CD4-positive, alpha-beta T cell treated with Interleukin-2 at 100 ng/mL for 4 hours (primary cell): ENCODE results near the gene WDR41.
"Not testable (repeated sequence)": the region's sequence is repeated elsewhere in the genome, so short reads cannot be mapped to it uniquely, and the experiment has no call there.

Source experiments
- DNase-seq: peaks from one replicate; pipeline ENCODE4 v3.0.0-alpha.2; 2020; ENCODE audit warnings: low spot score

The WDR41 gene

GRCh38 chr5:77407152-77407551 is 85.0 kb downstream of the WDR41 start:
- DNase-seq, result no peak

GRCh38 chr5:77402796-77403195 is 89.3 kb downstream of the WDR41 start:
- DNase-seq, result no peak

- DNase-seq, result no peak
Observed at GRCh38 chr5:77400645-77401044, 91.5 kb downstream of the WDR41 start.

GRCh38 chr5:77398896-77399295 is 93.2 kb downstream of the WDR41 start:
- DNase-seq, result no peak

GRCh38 chr5:77398458-77398857 is 93.7 kb downstream of the WDR41 start:
- no peak for DNase-seq

GRCh38 chr5:77397686-77398292 is 94.3 kb downstream of the WDR41 start:
- DNase-seq, result no peak

- DNase-seq, result no peak
Observed at GRCh38 chr5:77396017-77396416, 96.1 kb downstream of the WDR41 start.

GRCh38 chr5:77394064-77394715 is 97.9 kb downstream of the WDR41 start:
- no peak for DNase-seq

GRCh38 chr5:77391240-77391765 is 100.8 kb downstream of the WDR41 start:
- DNase-seq, result no peak

GRCh38 chr5:77390795-77391194 is 101.3 kb downstream of the WDR41 start:
- DNase-seq, result no peak

- no peak for DNase-seq
Observed at GRCh38 chr5:77390221-77390620, 101.9 kb downstream of the WDR41 start.

- no peak for DNase-seq
Observed at GRCh38 chr5:77389746-77390145, 102.4 kb downstream of the WDR41 start.

- DNase-seq, result not testable (repeated sequence)
Observed at GRCh38 chr5:77386340-77386739, 105.8 kb downstream of the WDR41 start.

- DNase-seq, result not testable (repeated sequence)
Observed at GRCh38 chr5:77383336-77383735, 108.8 kb downstream of the WDR41 start.
